Endodermal cell (in vitro differentiated cells): ENCODE results near the gene CRYBG3. TPM values are rescaled to one million over a fixed set of nuclear protein-coding genes. Genes with fewer than 3 reads are reported as not detected.
A peak's percentile ranks its signal among the peaks of the same experiment; 100 is the strongest.

Experiments
- DNase-seq: peaks from one replicate; pipeline ENCODE4 v3.0.0-alpha.2; 2017
- H3K27ac ChIP-seq: 2 replicates; pipeline ENCODE4 v1.5.1; 2013; ENCODE audit warnings: mild to moderate bottlenecking, low read depth, low read length, moderate library complexity
- H3K27me3 ChIP-seq: 2 replicates; pipeline ENCODE4 v1.6.1; 2013; ENCODE audit warnings: mild to moderate bottlenecking, low read length, moderate library complexity; ENCODE audit not compliant: insufficient read depth, control insufficient read depth, poor library complexity, severe bottlenecking
- H3K36me3 ChIP-seq: 2 replicates; pipeline ENCODE4 v1.7.0; 2013; ENCODE audit warnings: mild to moderate bottlenecking, low read length, moderate library complexity; ENCODE audit not compliant: control insufficient read depth, insufficient read depth
- H3K4me1 ChIP-seq: one replicate; pipeline ENCODE4 v1.7.0; 2013; ENCODE audit warnings: low read length; ENCODE audit not compliant: control insufficient read depth, insufficient read depth
- H3K4me3 ChIP-seq: 2 replicates; pipeline ENCODE4 v1.5.1; 2013; ENCODE audit warnings: mild to moderate bottlenecking, low read length, moderate library complexity
- H3K9ac ChIP-seq: 2 replicates; pipeline ENCODE4 v1.6.1; 2013; ENCODE audit warnings: mild to moderate bottlenecking, low read length, moderate library complexity; ENCODE audit not compliant: poor library complexity, severe bottlenecking; ENCODE audit errors: extremely low read depth
- H3K9me3 ChIP-seq: 2 replicates; pipeline ENCODE4 v1.6.1; 2013; ENCODE audit warnings: mild to moderate bottlenecking, low read length, moderate library complexity; ENCODE audit not compliant: control insufficient read depth
- H3K27ac Mint-ChIP-seq: 2 replicates; pipeline ENCODE4 v1.8.0; 2020; ENCODE audit warnings: mixed read lengths
- H3K27me3 Mint-ChIP-seq: 2 replicates; pipeline ENCODE4 v1.8.0; 2021; ENCODE audit warnings: mild to moderate bottlenecking, mixed read lengths; ENCODE audit not compliant: insufficient read depth
- H3K36me3 Mint-ChIP-seq: 2 replicates; pipeline ENCODE4 v1.8.0; 2020; ENCODE audit warnings: low read depth, mixed read lengths
- H3K4me1 Mint-ChIP-seq: 2 replicates; pipeline ENCODE4 v1.8.0; 2020; ENCODE audit warnings: mixed read lengths
- H3K4me3 Mint-ChIP-seq: 2 replicates; pipeline ENCODE4 v1.8.0; 2020; ENCODE audit warnings: mild to moderate bottlenecking, moderate library complexity, mixed read lengths
- H3K9me3 Mint-ChIP-seq: 2 replicates; pipeline ENCODE4 v1.8.0; 2020; ENCODE audit warnings: mild to moderate bottlenecking, mixed read lengths
- WGBS, 2 experiments: methylation state at CpG; one replicate each; pipeline versions ENCODE4 v1.1.5 to v1.1.7; 2013; ENCODE audit warnings: missing lambda C conversion rate in 2 of 2, mixed read lengths in 1 of 2; ENCODE audit not compliant: insufficient coverage in 1 of 2, insufficient read length in 1 of 2; 5-methylcytosine and 5-hydroxymethylcytosine counted together
- total RNA-seq, 2 donors: library from RNA; stranded (reverse); fragmentation: NEBNext Ultra II Directional in 1 of 2; extraction: Animal tissue kit (Norgen Biotek cat#: 25700) in 1 of 2; gene quantifications; 2 replicates in 1 of 2; 3 replicates in 1 of 2; pipeline ENCODE4 v1.2.1, GENCODE V29; 2021
- TF ChIP-seq, protein P1 (sequence below): fragments of 200-600 bp; sonication (generic); conservative IDR thresholded peaks from 2 replicates; pipeline ENCODE4 v1.5.0; 2021; ENCODE audit warnings: antibody characterized with exemption, mild to moderate bottlenecking

Gene CRYBG3
- total RNA-seq, 2 donors from 2014 or later, result 9.7 to 10.8 TPM

DNA sequence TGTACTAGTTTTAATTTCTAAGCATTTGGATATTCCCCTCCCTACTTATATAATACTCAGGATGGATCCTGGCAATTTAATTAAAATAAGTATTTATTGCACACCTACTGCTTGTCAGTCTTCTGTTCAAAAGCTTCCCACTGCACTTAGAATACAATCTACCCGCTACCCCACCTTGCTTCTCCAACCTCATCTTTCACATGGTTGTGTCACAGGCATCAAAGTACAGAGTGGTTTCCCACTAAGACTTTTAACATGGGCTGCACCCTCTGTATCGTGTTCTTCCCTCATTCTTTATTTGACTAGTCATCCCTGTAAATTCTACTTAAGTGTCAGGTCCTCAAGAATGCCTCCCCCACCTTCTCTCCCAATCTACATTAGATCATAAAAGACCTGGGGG is 115.4 kb downstream of the CRYBG3 start:
- H3K4me1 ChIP-seq, result no peaks in the 10 kb centered on the region
- H3K4me1 Mint-ChIP-seq, result no peaks in the 10 kb centered on the region
- no peaks in the 10 kb centered on the region for H3K9me3 Mint-ChIP-seq
- H3K27me3 Mint-ChIP-seq, result no peaks in the 10 kb centered on the region
- TF ChIP-seq, protein P1, sequence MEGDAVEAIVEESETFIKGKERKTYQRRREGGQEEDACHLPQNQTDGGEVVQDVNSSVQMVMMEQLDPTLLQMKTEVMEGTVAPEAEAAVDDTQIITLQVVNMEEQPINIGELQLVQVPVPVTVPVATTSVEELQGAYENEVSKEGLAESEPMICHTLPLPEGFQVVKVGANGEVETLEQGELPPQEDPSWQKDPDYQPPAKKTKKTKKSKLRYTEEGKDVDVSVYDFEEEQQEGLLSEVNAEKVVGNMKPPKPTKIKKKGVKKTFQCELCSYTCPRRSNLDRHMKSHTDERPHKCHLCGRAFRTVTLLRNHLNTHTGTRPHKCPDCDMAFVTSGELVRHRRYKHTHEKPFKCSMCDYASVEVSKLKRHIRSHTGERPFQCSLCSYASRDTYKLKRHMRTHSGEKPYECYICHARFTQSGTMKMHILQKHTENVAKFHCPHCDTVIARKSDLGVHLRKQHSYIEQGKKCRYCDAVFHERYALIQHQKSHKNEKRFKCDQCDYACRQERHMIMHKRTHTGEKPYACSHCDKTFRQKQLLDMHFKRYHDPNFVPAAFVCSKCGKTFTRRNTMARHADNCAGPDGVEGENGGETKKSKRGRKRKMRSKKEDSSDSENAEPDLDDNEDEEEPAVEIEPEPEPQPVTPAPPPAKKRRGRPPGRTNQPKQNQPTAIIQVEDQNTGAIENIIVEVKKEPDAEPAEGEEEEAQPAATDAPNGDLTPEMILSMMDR, result no peak
- WGBS, 2 experiments, result 93 to 100% methylated on average over 1 to 2 of the region's 2 CpGs
- no peak overlapping the region for H3K27ac ChIP-seq
- H3K36me3 Mint-ChIP-seq, result peaks cover 5% of the 10 kb centered on the region
- no peaks in the 10 kb centered on the region for H3K9me3 ChIP-seq
- DNase-seq, result no peak
- H3K9ac ChIP-seq, result no peak overlapping the region
- H3K27me3 ChIP-seq, result no peaks in the 10 kb centered on the region
- H3K4me3 Mint-ChIP-seq, result no peak overlapping the region
- no peak overlapping the region for H3K4me3 ChIP-seq
- H3K27ac Mint-ChIP-seq, result peak overlapping the region; percentile 4
- H3K36me3 ChIP-seq, result peaks cover under 1% of the 10 kb centered on the region

DNA sequence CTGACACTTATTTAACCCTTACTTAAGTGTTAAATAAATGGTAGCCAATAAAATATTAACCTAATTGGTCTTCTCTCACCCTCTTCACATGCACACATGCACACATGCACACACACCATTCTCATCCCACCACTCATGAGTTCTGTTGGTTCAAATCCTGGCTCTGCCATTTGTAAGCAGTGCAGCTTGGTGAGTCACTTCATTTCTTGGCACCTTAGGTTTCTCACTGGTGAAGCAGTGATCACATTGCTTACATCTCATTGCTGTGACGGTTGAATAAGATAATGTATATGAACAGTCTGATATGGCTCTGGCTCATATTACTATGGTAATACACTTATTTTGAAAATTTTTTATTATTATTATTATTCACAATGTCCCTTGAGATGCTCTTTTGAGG is 116.6 kb downstream of the CRYBG3 start:
- Mint-ChIP-seq H3K27ac (no peak overlapping the region), H3K4me3 (no peak overlapping the region), H3K36me3 (peaks cover 10% of the 10 kb centered on the region), H3K9me3 (no peaks in the 10 kb centered on the region), H3K4me1 (no peaks in the 10 kb centered on the region), H3K27me3 (no peaks in the 10 kb centered on the region)
- H3K4me3 ChIP-seq, result no peak overlapping the region
- no peak for DNase-seq
- 67% methylated on average over 1 of the region's 1 CpG; no CpG with 5 or more reads in 1 of the 2 experiments for WGBS, 2 experiments
- no peak overlapping the region for H3K27ac ChIP-seq
- H3K27me3 ChIP-seq, result no peaks in the 10 kb centered on the region
- TF ChIP-seq, protein P1, result no peak
- no peak overlapping the region for H3K9ac ChIP-seq
- no peaks in the 10 kb centered on the region for H3K4me1 ChIP-seq
- peaks cover 13% of the 10 kb centered on the region for H3K36me3 ChIP-seq
- H3K9me3 ChIP-seq, result no peaks in the 10 kb centered on the region

DNA sequence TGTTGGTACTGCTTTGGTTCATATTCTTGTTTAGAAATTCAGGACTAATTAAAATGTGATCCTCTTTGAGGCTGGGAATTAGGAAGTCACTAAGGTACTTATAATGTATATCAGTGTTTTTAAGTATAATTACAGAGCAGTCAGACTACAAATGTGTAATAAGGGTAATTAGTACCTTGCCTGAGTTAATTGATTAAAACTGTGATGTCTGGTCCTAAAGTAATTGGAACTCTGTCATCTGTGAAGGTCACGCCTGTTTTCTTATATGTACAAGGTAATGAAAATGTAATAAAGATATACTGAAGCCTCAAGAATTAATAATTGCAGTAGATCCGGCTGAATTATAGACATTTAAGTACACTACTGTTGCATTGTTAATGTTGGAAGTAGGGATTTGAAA is 117.6 kb downstream of the CRYBG3 start:
- Histone ChIP-seq H3K9me3 (no peaks in the 10 kb centered on the region), H3K36me3 (peaks cover 21% of the 10 kb centered on the region)
- WGBS, 2 experiments, result 90 to 91% methylated on average over 2 of the region's 2 CpGs

More for the DNA sequence above, 117.6 kb downstream of the CRYBG3 start:
- H3K27me3 ChIP-seq, result no peaks in the 10 kb centered on the region
- no peak overlapping the region for H3K27ac ChIP-seq
- no peak overlapping the region for H3K4me3 Mint-ChIP-seq
- DNase-seq, result no peak
- TF ChIP-seq, protein P1, result no peak
- H3K4me3 ChIP-seq, result no peak overlapping the region
- peaks cover 13% of the 10 kb centered on the region for H3K36me3 Mint-ChIP-seq
- H3K4me1 ChIP-seq, result no peaks in the 10 kb centered on the region
- H3K4me1 Mint-ChIP-seq, result no peaks in the 10 kb centered on the region
- no peak overlapping the region for H3K9ac ChIP-seq
- no peaks in the 10 kb centered on the region for H3K27me3 Mint-ChIP-seq
- H3K9me3 Mint-ChIP-seq, result no peaks in the 10 kb centered on the region
- no peak overlapping the region for H3K27ac Mint-ChIP-seq
